HG03108 (cell line): ENCODE results near the gene CDS2.
A peak's percentile ranks its signal among the peaks of the same experiment; 100 is the strongest.

Experiments used
- ATAC-seq: cut with Tn5 transposase; IDR thresholded peaks from one replicate; pipeline ENCODE4 v1.9.1; 2021; ENCODE audit warnings: moderate library complexity; ENCODE audit not compliant: unreplicated experiment

The CDS2 gene

DNA sequence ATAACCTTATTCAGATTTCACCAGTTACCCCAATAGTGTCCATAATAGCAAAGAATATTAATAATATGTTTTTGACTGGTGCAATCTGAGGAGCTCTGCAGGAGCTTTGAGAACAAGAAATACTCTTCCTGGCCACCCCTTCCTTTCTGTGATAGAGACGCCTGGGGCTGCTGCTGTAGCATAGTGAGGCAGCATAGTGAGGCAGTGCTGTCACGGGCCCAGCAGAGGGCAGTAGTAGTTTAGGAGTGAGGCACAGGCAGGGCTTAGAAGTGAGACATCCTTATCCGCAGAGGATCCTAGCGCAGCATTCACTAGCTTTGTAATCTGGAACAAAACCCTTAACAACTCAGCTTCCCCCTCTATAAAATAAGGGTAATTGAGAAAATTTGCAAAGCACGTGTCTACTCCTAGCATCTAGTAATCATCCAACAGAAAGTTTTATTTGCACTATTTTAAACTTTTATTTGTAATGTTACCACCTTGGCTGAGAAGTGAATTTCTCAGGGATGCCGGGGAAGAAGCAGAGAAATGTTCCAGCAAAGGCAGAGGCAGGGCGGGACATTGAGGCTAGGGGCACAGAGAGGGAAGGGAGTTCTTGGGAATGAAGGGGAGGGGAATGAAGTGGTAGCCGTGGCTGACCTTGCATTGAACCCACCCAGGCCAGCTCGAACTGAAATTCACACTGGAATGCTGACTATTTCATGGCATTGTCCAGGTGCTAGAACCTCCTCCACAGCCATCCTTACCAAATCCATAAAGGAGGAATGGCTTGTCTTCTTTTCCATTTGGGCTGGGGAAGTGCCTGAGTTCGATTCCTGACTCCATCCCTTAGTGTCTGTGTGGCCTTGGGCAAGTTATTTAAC is 78.8 kb downstream of the CDS2 start:
- ATAC-seq, result peak; percentile 91

DNA sequence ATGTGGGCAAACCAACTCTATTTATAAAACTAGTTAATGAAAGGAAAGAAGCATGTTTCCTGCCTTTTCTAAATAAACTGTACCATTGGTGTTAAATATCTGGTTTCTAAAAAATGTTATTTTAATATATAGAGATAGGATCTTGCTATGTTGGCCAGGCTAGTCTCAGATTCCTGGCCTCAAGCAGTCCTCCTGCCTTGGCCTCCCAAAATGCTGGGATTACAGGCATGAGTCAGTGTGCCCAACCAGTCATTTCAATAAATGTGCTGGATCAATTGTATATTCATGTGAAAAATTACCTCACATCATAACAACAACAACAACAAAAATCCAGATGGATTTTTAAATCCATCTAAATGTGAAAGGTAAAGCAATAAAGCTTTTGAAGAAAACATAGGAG is 80.3 kb downstream of the CDS2 start:
- ATAC-seq, result no peak

DNA sequence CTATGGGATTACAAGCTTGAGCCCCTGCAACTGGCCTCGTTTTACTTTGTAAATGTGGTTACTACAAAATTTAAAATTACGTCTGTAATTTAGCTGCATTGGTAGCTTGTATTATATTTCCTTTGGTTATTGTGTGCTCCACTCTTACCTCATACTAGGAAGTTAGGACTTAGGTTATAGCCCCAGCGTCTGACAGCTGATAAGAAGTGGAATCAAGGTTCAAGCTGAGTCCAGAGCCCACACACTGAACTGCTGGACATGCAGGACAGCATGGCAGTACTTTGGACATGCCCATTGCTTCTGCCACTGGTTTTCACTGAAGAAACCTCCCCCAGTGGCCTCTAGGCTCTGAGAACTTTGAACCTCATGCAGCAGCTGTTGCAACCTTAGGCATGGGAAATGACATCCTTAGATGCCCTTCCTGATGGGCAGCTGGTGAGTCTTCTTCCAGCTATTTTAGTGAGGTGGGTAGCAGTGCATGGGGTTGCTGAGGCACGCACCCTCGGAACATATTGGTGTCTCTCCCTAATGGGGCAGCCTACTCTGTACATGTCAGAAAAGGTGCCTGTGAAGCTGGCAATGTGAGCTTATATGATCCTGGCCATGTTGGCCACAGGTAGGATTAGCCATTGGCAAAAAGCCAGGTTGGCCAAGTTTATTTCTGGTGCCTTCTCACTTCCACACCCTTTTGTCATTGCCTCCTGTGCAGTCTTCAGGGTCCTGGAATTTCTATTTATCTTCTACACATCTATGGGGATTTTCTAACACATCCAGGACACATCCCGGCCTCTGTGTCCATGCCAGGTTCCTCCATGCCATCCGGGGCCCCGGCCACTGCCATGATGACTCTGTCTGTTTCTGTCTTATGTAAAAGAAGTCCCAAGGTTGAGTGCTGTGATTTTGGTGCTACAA is 85.3 kb downstream of the CDS2 start:
- no peak for ATAC-seq

DNA sequence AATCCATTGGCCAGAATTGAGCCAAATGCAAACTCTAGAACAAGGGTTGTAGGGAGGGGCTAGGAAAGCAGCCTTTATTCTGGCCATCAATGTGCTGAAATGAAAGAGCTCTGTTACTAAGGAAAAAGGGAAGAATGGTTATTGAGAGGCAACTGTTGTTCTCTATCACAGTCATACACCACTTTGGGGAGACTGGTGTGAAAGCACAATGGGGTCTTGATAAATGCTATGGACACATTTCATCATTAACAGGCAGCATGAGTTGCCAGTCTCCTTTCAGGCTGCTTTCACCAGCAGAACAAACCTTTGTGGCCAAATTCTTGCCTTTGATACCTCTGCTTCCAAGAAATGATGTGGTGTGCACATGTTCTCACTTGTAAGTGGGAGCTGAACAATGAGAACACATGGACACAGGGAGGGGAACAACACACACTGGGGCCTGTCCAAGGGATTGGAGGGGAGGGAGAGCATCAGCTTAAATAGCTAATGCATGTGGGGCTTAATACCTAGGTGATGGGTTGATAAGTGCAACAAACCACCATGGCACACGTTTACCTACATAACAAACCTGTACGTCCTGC is 86.2 kb downstream of the CDS2 start:
- no peak for ATAC-seq

DNA sequence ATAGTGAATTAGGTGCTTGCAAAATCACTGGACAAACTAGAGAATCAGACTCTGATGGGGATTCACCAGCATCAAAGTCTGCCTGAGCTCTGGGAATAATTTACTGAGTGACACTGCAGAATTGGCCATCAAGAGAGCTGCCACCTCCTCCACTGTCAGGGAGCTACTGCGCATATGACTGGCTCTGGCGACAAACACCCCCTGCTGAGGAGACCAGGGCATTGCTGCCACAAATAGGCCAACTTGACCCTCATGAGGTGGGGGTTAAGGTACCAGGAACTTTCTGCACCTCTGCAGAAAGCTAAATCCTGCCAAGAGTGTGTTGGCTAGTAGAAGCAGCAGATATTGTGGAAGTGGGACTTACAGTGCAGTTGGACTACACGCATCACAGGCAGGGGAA is 88.0 kb downstream of the CDS2 start:
- no peak for ATAC-seq

DNA sequence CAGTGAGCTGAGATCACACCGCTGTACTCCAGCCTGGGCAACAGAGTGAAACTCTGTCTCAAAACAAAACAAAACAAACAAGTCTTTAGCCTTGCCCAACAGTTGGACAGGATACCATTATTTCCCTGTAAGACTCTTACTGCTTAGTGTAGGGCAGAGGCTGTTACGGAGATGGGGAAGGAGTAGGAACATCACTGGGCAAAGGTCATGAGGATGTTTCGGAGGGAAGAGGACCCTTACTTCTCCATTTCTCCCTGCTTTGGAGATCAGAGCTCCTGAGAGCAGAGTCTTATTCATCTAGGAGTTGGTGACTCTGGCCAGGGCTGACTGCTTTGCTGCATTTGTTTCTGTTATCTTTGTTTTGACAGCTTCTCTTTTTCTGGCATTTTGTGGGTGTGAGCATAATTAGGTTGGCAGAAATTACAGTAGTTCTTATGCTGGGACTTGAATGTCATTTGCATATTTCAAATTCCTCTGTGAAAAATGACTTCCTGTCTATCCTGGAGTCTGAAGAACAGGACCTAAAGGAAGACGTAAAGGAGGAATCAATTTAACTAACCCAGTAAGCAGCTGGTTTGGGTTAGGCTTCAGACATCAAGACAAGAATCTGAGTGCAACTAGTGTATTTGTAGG is 89.0 kb downstream of the CDS2 start:
- ATAC-seq, result no peak

DNA sequence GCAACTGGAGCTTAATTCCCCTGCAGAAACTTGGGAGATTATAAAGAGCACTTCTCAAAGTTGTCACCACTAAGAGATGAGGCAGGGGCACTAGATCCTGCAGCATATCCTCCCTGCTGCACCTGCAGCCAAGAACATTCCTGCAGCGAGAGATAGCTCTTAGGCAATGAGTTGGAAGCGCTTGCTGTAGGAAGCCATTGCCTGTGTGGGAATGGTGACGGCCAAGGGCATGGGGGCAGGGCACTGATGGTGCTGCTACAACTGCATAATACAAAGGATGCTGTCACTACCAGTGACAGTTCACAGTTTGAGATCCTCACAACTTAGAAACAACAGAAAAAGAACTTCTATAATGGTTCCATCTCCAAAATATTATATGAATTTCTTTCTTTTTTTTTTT is 89.9 kb downstream of the CDS2 start:
- no peak for ATAC-seq

DNA sequence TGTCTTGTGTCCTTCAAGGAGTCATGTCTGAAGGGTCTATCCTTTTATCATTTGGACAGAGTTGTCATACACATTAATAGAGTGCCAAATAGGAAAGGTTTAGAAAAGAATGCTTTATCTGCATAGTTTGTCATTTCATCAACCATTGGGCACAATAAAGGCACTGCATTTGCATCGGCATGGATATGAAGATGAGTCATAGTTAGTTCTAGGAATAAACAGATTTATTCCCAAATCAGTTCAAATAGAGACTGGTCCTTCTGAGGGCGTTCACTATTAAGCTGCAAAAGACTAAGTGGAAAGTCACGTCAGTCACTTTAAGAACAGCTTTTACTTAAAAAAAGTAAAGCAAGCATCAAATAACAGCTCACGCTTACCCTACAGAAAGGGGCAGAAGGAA is 90.8 kb downstream of the CDS2 start:
- ATAC-seq, result no peak

DNA sequence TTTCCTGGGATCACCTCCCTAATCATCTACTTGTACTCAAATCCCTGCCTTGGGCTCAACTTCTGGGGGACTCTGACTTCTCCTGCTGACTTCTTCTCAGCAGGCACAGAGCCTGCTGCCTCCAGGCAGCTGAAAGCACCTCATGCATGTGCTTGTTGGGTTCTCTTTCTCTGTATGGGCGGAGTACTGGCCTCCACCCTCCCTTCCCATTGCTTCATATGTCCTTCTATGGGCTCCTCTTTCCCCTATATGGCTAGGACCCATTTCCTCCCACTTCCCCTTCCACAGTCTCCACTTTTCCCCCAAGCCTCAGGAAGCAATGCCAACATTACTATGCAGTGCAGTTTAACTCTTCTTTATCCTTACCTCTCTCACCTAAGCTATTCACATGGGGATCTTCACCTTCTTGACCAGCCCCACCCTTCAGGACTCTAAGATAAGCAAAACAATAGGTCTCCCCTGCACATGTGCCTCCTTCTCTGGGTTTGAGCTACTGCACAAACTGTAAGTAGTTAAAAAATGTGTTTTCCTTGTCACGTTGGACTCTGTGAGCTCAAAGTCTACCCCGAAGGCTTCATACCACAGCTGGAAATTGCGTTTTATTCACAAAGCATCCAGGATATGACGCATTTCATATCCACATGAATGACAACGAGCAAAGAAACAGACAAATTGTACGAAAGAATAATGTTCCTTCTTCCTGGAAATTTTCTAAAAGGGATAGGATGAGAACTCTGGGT is 93.7 kb downstream of the CDS2 start:
- no peak for ATAC-seq

DNA sequence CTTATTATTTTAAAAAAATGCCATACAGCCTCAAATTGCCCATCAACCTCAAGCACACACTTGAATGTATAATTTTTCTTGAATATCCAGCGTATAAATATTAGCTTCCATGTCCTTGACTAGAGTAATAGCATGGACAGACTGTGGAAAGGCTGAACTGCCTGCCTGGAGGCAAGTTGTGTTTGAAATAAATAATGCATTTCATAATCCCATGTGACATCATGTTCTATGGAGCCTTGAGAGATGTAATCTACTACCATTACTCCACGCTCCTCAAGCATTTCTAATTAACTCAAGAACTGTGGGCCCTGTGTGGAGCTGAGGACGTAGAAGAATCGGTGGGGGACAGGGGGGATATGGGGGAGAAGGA is 94.2 kb downstream of the CDS2 start:
- no peak for ATAC-seq

DNA sequence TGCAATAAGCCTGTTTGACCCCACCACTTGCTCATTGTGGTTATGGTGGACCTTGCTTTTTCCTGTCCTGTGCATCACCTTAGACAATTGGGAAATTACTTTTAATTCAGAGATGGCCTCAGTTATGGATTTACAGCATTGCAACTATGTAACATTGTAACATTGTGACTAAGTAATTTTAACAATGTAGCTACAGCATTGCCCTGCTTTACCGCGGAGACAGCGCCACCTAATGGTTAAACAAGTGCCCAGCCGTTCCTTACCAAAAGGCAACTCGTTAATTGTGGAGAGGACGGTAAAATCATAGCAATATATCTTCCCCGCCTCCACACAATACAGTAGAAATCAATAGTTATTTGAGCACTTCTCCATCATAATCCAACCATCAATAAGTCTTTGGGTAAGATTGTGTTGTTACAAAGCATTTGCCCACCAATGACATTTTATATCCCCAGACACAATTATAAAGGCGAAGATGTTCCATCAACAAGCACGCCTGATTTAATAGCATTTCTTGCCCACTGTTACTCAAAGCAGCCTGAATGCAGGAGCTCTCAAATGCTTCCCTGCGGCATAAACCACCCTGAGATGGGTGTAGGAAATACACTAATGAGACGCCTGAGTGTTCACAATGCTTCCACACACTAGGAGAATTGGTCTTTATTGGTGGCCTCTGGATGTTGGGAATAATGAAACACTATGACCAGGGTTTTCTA is 96.3 kb downstream of the CDS2 start:
- ATAC-seq, result no peak

DNA sequence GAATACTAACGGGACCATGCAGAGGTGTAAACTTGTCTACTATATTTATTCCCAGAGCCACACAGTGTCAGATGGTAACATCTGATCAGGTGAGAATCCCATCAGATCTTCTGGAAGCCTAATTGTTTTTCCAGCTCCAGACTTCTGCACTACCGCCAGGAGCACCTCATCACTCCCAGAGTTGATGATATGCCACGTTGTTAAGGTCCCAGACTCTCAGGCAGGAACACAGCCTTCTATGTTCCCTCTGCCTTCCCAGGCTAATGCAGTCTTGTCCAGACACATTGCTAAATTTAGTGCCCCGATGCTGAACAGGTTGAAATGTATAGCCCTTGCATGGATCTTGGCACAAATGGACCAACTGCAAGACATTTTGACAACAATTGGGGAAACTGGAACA is 103.7 kb downstream of the CDS2 start:
- no peak for ATAC-seq

DNA sequence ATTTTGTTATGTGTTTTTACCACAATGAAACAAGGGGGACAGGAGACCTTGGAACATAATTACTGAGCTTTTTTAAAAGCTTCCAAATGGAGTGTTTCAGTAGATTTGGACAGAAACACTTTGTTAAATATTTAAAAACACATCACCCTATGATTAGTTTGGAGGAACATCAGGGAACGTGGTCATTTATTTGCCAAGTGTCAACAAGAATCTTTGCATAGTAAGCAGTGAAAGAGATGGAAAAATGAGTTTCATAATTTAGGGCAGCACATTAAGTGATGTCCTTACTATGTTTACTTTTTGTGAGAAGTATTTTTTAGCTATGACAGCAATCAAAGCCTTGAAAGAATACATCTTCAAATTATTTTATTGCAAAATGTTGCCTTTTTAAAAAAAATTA is 107.3 kb downstream of the CDS2 start:
- ATAC-seq, result no peak

DNA sequence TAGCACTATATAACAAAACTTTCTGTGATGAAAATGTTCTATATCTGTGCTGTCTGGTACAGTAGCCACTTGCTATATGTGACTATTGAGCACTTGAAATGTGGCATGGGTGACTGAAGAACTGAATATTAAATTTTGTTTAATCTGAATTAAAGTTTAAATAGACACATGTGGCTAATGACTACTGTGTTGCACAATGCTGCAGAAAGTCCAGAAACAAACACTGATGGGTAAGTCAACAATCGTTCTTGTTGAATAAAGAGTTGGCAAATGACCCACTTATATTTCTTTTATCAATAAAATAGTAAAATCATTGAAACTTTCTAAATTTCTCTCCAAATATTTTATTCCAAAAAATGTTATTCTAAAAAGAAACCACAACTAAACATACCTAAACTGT is 108.2 kb downstream of the CDS2 start:
- no peak for ATAC-seq
